Activated CD4-positive, alpha-beta T cell treated with anti-CD3 and anti-CD28 coated beads for 36 hours (primary cell): ENCODE measurements around the gene RGPD6. TPM values are rescaled to one million over a fixed set of nuclear protein-coding genes. Genes with fewer than 3 reads are reported as not detected.
"Not testable (repeated sequence)": the region's sequence is repeated elsewhere in the genome, so short reads cannot be mapped to it uniquely, and the experiment has no call there.

Source experiments
- ATAC-seq: fragments of 200-7000 bp; cut with Tn5 transposase; one replicate; pipeline ENCODE4 v1.10.0; 2021; ENCODE audit warnings: mild to moderate bottlenecking, moderate library complexity
- CTCF ChIA-PET: fragments of 350-600 bp; sonication (Branson Sonifier 250); formaldehyde crosslinking; loops from one replicate; lab custom pipeline; 2021; ENCODE audit warnings: antibody characterized with exemption; lab: Charles Lee
- POLR2A ChIA-PET: fragments of 350-600 bp; sonication (Branson Sonifier 250); formaldehyde crosslinking; loops from one replicate; lab custom pipeline; 2021; ENCODE audit warnings: antibody characterized with exemption, inconsistent platforms; lab: Charles Lee
- DNase-seq: peaks from one replicate; pipeline ENCODE4 v3.0.0-alpha.2; 2020
- H3K27ac Mint-ChIP-seq: one replicate; pipeline ENCODE4 v1.8.0; 2021; ENCODE audit warnings: mixed read lengths
- H3K27me3 Mint-ChIP-seq: one replicate; pipeline ENCODE4 v1.8.0; 2021; ENCODE audit warnings: mixed read lengths
- H3K36me3 Mint-ChIP-seq: one replicate; pipeline ENCODE4 v1.8.0; 2021; ENCODE audit warnings: low read depth, mixed read lengths
- H3K4me1 Mint-ChIP-seq: one replicate; pipeline ENCODE4 v1.8.0; 2021; ENCODE audit warnings: mixed read lengths
- H3K4me3 Mint-ChIP-seq: one replicate; pipeline ENCODE4 v1.8.0; 2021; ENCODE audit warnings: mild to moderate bottlenecking, moderate library complexity, mixed read lengths
- H3K9me3 Mint-ChIP-seq: one replicate; pipeline ENCODE4 v1.8.0; 2021; ENCODE audit warnings: low read depth, mixed read lengths
- intact Hi-C, 2 experiments: fragments of 100-400 bp; cut with DNase I in 1 of 2; cut with micrococcal nuclease in 1 of 2; formaldehyde crosslinking; loops; one replicate each; pipeline versions ENCODE4 v1.14.2 to v1.15.1; 2022 to 2024; cut with DNase I, micrococcal nuclease
- total RNA-seq, 2 experiments: library from RNA; stranded (reverse); gene quantifications; one replicate each; pipeline ENCODE4 v1.2.3, GENCODE V29; 2021

The RGPD6 gene
- total RNA-seq, result 10 to 100 TPM; 12.0 to 17.1 TPM

DNA sequence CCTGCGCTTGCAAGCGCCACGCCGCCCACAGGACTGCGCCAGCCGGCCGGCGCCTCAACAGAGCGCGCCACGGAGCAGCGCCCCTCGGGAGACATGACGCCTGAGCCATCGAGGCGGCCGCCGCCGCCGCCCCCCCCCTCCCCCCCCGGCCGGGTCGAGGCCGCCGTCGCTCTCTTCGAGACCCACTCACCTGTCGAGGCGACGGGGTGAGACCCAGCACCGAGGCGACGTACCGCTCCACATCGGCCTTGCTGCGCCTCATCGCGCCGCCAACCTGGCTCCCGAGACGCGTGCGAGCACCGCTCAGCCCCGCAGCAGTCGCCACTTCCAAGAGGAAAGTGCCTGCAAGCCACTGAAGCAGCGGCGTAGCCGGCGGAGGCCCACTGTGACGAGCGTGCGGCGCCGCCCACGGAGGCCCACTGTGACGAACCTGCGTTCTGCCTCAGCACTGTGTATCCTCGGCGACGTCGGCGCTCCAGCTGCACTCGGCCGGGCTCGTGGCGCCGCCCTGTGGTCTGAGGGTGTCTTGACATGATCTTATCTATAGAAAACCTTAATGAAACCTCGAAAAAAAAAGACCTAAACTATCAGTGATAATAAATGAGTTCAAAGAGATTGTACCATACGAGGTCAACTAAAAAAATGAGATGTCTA, at the start of gene RGPD6:
Gene RGPD6, minus strand, starts transcription at position 460 of the 654 bp plus-strand sequence. Its CDS starts 198 bp downstream, at position 262.
- H3K4me3 Mint-ChIP-seq, H3K27ac Mint-ChIP-seq, DNase-seq, H3K9me3 Mint-ChIP-seq, H3K4me1 Mint-ChIP-seq, H3K36me3 Mint-ChIP-seq, intact Hi-C loops, CTCF ChIA-PET, H3K27me3 Mint-ChIP-seq, POLR2A ChIA-PET: not testable (repeated sequence)
- peak; percentile 100 for ATAC-seq

DNA sequence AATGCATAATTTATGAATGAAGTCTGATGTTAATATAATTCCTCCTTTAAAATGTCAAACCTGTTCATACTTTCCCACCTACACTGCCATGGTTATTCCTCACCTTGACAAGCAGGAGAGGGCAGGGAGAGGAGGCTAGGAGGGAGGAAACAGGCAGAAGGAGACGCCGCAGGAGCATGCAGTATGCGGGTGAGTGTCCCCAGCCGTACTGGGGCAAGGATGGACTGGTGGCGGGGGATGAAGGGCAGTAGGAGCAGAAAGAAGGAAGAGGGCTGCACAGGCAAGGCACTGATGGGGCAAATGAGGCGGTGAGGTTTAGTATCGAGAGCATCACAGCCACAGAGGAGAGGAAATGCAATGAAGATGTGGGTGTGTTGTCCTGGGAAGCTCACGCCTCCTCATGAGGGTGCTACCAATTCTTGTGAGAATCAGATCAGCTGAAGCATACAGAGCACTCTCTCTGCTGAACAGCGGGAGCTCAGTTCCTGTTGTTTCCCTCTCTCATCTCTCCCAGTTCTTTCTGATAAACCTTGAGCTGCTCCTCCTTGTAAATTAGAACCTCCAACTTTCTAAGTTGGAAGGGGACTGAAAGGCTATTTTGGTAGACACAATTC, 42.4 kb upstream of the RGPD6 start:
- H3K27ac Mint-ChIP-seq, H3K36me3 Mint-ChIP-seq, H3K27me3 Mint-ChIP-seq, CTCF ChIA-PET, H3K4me3 Mint-ChIP-seq, ATAC-seq, H3K4me1 Mint-ChIP-seq, intact Hi-C loops, DNase-seq, POLR2A ChIA-PET, H3K9me3 Mint-ChIP-seq: not testable (repeated sequence)

DNA sequence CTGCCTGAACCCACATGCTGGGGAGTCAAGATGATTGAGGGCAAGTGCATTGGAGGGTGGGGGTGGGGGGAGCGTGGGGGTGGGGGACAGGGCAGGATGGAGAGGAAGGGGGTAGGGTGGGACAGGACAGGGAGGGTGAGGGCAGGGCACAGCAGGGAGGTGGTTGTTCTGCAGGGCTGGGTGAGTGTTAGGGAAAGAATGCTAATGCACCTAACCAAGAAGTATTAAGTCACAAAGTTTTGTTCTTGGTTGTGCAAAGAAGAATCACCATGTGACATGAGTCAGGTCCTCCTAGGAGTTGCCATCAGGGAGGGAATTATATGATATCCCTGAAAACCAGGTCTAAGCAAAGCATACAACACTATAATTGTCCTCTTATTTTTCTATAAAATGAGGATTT, 36.9 kb upstream of the RGPD6 start:
- POLR2A ChIA-PET, H3K27ac Mint-ChIP-seq, ATAC-seq, H3K4me1 Mint-ChIP-seq, intact Hi-C loops, H3K36me3 Mint-ChIP-seq, H3K27me3 Mint-ChIP-seq, CTCF ChIA-PET, H3K4me3 Mint-ChIP-seq, DNase-seq, H3K9me3 Mint-ChIP-seq: not testable (repeated sequence)

DNA sequence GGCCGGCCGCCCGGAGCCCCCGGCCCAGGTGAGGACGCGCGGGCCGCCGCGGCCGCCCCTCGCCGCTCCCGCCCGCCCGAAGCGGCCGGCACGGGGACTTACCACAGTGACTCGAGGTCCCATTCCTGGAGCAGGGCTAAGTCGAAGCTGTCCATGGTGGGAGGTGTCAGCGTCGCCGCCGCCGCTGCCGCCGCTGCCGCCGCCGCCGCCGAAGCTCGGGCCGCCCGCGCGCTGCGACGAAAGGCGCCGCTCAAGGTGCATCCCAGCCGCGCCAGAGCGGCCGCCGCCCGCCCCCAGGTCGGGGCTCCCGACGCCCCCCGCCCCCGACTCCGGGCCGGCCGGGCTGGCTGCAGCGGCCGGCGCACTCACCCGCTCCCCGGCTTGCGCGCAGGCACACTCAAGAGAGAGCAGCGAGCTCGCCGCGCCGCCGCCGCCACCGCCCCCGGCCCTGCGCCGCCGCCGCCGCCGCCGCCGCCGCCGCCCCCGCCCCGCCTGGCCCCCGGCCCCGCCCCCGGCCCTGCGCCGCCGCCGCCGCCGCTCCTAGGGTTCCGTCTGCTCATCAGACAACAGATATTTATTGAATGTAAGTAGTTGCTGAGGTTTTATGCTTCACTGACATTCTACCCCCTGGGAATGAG, 33.7 kb upstream of the RGPD6 start:
- intact Hi-C loops, H3K4me1 Mint-ChIP-seq, H3K9me3 Mint-ChIP-seq, H3K27ac Mint-ChIP-seq, POLR2A ChIA-PET, H3K4me3 Mint-ChIP-seq, CTCF ChIA-PET, H3K36me3 Mint-ChIP-seq, H3K27me3 Mint-ChIP-seq: not testable (repeated sequence)
- DNase-seq (peak; percentile 37), ATAC-seq (peak; percentile 60)

DNA sequence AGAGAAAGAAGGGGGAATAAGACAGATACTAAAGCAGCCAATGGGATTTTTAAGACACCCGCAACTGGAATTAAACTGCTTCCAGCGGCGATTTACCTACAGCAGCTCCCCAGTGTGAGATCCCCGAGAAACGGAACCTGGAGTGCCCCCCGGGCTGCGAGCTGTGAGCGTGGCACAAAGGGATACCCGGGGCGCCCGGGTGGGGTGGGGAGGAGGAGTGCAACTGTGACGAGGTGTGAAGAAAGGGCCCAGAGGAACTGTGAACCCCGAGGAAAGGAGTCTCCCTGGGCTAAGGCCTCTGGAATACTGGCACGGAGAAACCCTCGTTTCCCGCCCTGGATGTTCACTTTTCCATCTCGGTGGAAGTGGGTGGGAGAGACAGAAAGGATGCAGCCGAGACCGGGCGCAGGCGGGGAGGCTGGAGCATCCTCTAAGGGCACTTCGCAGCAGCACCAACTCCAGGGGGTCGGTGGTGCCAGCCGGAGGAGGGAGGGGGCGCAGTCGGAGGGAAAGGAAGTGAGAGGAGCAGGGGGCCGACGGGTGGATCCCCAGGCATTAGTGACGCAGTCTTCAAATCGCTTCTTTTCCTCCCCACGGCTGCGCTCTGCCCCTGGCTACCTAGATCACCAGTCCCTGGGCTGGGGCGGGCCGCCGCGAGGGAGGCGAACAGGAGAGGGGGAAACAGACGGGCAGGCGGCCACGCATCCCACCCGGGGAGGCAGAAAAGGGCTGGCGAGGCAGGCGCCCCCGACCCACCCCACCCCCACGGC, 33.0 kb upstream of the RGPD6 start:
- DNase-seq, POLR2A ChIA-PET, H3K27me3 Mint-ChIP-seq, CTCF ChIA-PET, H3K4me1 Mint-ChIP-seq, H3K9me3 Mint-ChIP-seq, H3K4me3 Mint-ChIP-seq, intact Hi-C loops, H3K36me3 Mint-ChIP-seq, H3K27ac Mint-ChIP-seq: not testable (repeated sequence)
- peak; percentile 34 for ATAC-seq

DNA sequence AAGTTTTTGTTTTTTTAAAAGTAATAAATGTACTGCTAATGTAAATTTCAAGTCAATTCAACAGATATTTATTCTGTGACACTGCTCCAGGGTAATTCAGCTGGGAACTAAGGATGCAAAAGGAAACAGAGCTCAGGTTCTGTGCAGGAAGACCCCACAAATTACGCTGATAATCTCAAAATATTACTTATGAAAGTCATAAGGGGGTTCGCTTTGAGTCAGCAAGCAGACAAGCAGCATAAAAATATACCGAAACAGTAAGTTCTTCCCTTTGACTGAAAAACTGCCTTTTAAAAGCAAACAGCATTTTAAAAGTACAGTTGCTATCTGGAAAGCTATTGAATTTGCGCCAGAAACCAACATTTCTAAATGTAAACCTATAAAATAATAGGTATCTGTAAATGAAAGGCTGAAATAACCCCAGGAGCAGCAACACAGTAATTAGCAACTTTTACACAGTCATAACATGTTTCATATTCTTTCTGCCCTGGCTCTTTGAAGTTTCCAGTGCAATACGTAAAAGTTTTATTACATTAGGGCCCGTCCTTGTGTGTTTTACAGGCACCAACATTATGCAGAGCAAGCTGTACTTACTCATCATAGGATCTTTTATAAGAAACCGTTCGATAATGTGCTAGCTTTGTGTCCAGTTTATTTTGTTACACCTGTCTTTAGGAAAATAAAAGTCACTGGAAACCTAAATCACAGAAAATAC, 31.9 kb upstream of the RGPD6 start:
- H3K9me3 Mint-ChIP-seq, DNase-seq, CTCF ChIA-PET, intact Hi-C loops, H3K36me3 Mint-ChIP-seq, H3K4me1 Mint-ChIP-seq, POLR2A ChIA-PET, H3K4me3 Mint-ChIP-seq, H3K27ac Mint-ChIP-seq, ATAC-seq, H3K27me3 Mint-ChIP-seq: not testable (repeated sequence)

DNA sequence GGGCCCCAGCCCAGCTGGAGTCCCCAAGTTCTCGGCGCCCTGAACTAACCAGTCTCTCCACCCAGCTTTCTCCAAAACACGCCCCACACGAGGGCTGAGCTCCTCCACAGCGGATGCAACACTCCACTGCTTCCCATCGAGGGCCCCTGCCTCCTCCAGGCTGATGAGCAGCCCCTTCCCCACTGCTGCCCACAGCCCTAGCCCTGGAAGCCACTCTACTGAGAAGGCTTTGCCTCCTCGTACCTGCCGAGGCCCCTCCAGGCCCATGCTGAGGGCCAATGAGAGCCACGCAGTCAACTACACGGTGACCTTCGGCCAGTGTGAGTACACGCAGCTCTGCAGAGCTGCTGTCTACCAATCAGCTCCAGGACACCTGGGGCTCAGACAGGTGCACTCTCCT, 28.0 kb upstream of the RGPD6 start:
- DNase-seq, H3K4me1 Mint-ChIP-seq, H3K4me3 Mint-ChIP-seq, H3K27me3 Mint-ChIP-seq, POLR2A ChIA-PET, H3K9me3 Mint-ChIP-seq, H3K27ac Mint-ChIP-seq, intact Hi-C loops, H3K36me3 Mint-ChIP-seq, CTCF ChIA-PET, ATAC-seq: not testable (repeated sequence)

DNA sequence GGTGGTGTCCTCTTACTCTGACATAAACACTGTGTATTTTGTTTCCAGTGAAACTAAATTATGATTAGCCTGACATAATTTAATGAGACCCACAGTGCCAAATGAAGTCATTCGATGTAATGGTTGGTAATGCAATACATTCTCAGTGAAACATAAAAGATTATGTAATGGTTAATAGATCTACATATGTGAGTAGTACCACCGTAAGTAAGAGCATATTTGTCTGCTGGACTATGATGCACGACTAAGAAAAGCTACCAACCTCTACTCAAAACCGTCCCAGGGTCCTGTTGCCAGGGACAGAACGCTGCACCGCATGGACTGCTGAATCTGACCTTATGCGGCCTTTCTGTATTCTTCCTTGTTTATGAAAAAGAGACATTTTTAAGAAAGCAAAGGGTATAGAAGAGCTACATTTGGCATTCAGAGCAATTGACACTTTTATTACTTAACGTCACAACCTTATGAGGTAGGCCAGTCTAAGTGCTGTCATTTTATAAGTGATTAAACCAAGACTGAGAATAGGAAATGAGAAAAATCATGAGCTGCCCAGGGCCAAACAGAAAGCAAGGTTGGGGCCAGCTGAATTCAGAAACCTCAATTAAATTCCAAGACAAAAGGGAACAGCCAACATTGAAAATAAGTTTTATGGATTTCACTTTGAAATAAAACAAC, 27.0 kb upstream of the RGPD6 start:
- H3K27ac Mint-ChIP-seq, DNase-seq, H3K4me3 Mint-ChIP-seq, H3K4me1 Mint-ChIP-seq, POLR2A ChIA-PET, H3K36me3 Mint-ChIP-seq, H3K27me3 Mint-ChIP-seq, H3K9me3 Mint-ChIP-seq, CTCF ChIA-PET, ATAC-seq, intact Hi-C loops: not testable (repeated sequence)

DNA sequence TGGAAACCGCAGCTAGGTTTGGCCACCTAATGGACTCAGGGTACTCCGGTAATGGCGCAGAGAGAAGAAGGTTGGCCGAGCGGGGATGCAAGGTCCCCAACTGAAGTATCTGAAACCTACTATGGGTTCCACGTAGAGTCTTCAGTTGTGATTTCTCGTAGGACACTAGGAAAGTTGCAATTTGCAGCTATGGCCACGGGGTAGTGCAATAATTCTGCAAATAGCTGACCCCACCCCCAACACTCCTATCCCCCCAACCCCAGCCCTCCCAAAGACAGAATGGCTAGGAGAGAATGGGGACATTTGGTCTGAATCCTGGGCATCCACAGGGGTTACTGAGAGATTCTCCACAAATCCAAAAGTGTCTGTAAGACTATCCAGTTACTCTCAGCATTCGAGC, 25.1 kb upstream of the RGPD6 start:
- DNase-seq, H3K9me3 Mint-ChIP-seq, H3K4me3 Mint-ChIP-seq, ATAC-seq, POLR2A ChIA-PET, H3K36me3 Mint-ChIP-seq, CTCF ChIA-PET, H3K27me3 Mint-ChIP-seq, H3K4me1 Mint-ChIP-seq, intact Hi-C loops, H3K27ac Mint-ChIP-seq: not testable (repeated sequence)

DNA sequence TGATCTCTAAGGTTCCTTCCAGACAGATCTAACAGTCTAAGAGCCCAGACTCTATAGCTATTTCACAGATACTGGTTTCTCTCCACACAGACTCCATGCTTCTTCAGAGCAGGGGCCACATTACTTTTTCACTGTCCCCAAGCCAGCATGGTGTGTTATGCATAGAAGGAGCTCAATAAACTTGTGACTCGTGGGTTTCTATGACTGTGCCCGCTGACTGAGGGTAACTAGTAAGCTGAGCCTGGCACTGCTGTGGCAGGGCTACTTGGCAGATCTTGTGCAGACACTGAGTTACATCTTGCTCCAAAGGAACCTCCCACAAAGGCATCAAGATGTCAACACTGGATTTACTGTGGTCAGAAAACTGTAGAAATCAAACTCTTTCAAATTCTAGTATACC, 15.0 kb upstream of the RGPD6 start:
- H3K4me3 Mint-ChIP-seq, CTCF ChIA-PET, H3K9me3 Mint-ChIP-seq, H3K27ac Mint-ChIP-seq, ATAC-seq, H3K27me3 Mint-ChIP-seq, POLR2A ChIA-PET, H3K36me3 Mint-ChIP-seq, DNase-seq, H3K4me1 Mint-ChIP-seq, intact Hi-C loops: not testable (repeated sequence)
